SU-DHL-6 (cell line): ENCODE measurements around the gene TSHZ2.

Experiments used
- H2AFZ ChIP-seq: fragments of 200-600 bp; sonication (generic); 2 replicates; pipeline ENCODE4 v1.6.1; 2014; ENCODE audit warnings: low read depth, mild to moderate bottlenecking, moderate library complexity, mixed read lengths, antibody characterized with exemption, low read length; ENCODE audit not compliant: severe bottlenecking
- H3F3A ChIP-seq: fragments of 200-600 bp; shearing (Covaris generic); 2 replicates; pipeline ENCODE4 v1.6.0; 2016; ENCODE audit warnings: antibody characterized with exemption, mild to moderate bottlenecking; ENCODE audit not compliant: insufficient read depth
- H3K27ac ChIP-seq: fragments of 200-600 bp; sonication (generic); 2 replicates; pipeline ENCODE4 v1.5.1; 2016; ENCODE audit warnings: low read depth, mild to moderate bottlenecking, low read length, moderate library complexity, mixed read lengths
- H3K27me3 ChIP-seq: fragments of 200-600 bp; sonication (generic), shearing (Covaris generic); 2 replicates; pipeline ENCODE4 v1.6.0; 2014; ENCODE audit warnings: mild to moderate bottlenecking, low read length
- H3K36me3 ChIP-seq: fragments of 200-600 bp; sonication (generic); 2 replicates; pipeline ENCODE4 v1.6.1; 2014; ENCODE audit warnings: mild to moderate bottlenecking, low read length, mixed read lengths
- H3K4me2 ChIP-seq: fragments of 300-600, 200-600 bp; shearing (Covaris generic), sonication (generic); 2 replicates; pipeline ENCODE4 v1.6.0; 2014; ENCODE audit warnings: low read length, low read depth, mild to moderate bottlenecking; ENCODE audit not compliant: poor library complexity, severe bottlenecking
- H3K4me3 ChIP-seq: fragments of 200-600 bp; sonication (generic); 2 replicates; pipeline ENCODE4 v1.5.1; 2014; ENCODE audit warnings: antibody characterized with exemption, low read length, mild to moderate bottlenecking, mixed read lengths; ENCODE audit not compliant: insufficient read depth, poor library complexity, severe bottlenecking
- H3K79me2 ChIP-seq: fragments of 200-600 bp; sonication (generic); 2 replicates; pipeline ENCODE4 v1.6.1; 2014; ENCODE audit warnings: mild to moderate bottlenecking, low read length, moderate library complexity; ENCODE audit not compliant: insufficient read depth
- H3K9ac ChIP-seq: fragments of 200-600 bp; sonication (generic); 2 replicates; pipeline ENCODE4 v1.7.0; 2014; ENCODE audit warnings: mild to moderate bottlenecking, low read length
- H3K9me2 ChIP-seq: fragments of 200-600 bp; sonication (generic); replicated peaks from 2 replicates; pipeline ENCODE4 v1.6.1; 2014; ENCODE audit warnings: low read length; ENCODE audit not compliant: insufficient read depth
- H3K9me3 ChIP-seq: fragments of 200-600 bp; sonication (generic); 2 replicates; pipeline ENCODE4 v1.6.1; 2014; ENCODE audit warnings: low read length, mixed read lengths; ENCODE audit not compliant: insufficient read depth
- H4K20me1 ChIP-seq: fragments of 200-600 bp; sonication (generic); 2 replicates; pipeline ENCODE4 v1.6.1; 2014; ENCODE audit warnings: low read depth, mild to moderate bottlenecking, antibody characterized with exemption, low read length, moderate library complexity, mixed read lengths
- CTCF ChIP-seq: fragments of 200-600 bp; sonication (generic); IDR thresholded peaks from one replicate; pipeline ENCODE4 v1.5.1; 2017; ENCODE audit warnings: antibody characterized with exemption, mild to moderate bottlenecking, low read length, moderate library complexity; ENCODE audit not compliant: insufficient read depth, poor library complexity, severe bottlenecking
- EZH2phosphoT487 ChIP-seq: fragments of 200-600 bp; sonication (generic), shearing (Covaris generic); conservative IDR thresholded peaks from 2 replicates; pipeline ENCODE4 v1.6.1; 2018; ENCODE audit warnings: mild to moderate bottlenecking, antibody characterized with exemption, low read length, moderate library complexity, mixed read lengths

The TSHZ2 gene

GRCh38 chr20:52924411-52925271 lies 47.5 kb upstream of the TSHZ2 start:
- Histone ChIP-seq H3K9me3 (no peaks in the 10 kb centered on the region), H3K4me2 (no peak overlapping the region), H3K27ac (no peak overlapping the region), H2AFZ (no peak overlapping the region), H3K36me3 (no peaks in the 10 kb centered on the region), H3K27me3 (no peaks in the 10 kb centered on the region), H3F3A (no peaks in the 10 kb centered on the region), H3K9me2 (no peaks in the 10 kb centered on the region), H4K20me1 (no peaks in the 10 kb centered on the region), H3K79me2 (no peaks in the 10 kb centered on the region), H3K9ac (no peak overlapping the region), H3K4me3 (no peak overlapping the region)
- TF ChIP-seq EZH2phosphoT487 (no peak), CTCF (no peak)

- Histone ChIP-seq H3K27me3 (no peaks in the 10 kb centered on the region), H3K4me2 (no peak overlapping the region)
- TF ChIP-seq CTCF: no peak
- TF ChIP-seq EZH2phosphoT487: no peak
Measured at GRCh38 chr20:52926505-52926904, 45.7 kb upstream of the TSHZ2 start.

GRCh38 chr20:52933867-52934266 lies 38.3 kb upstream of the TSHZ2 start:
- no peak overlapping the region for H2AFZ ChIP-seq
- H3F3A ChIP-seq: no peaks in the 10 kb centered on the region
- no peak overlapping the region for H3K27ac ChIP-seq
- no peaks in the 10 kb centered on the region for H3K79me2 ChIP-seq
- no peaks in the 10 kb centered on the region for H3K9me3 ChIP-seq
- no peaks in the 10 kb centered on the region for H3K9me2 ChIP-seq
- no peaks in the 10 kb centered on the region for H3K36me3 ChIP-seq
- no peak overlapping the region for H3K9ac ChIP-seq
- no peak for TF ChIP-seq EZH2phosphoT487
- no peak for TF ChIP-seq CTCF
- no peak overlapping the region for H3K4me3 ChIP-seq
- H3K4me2 ChIP-seq: no peak overlapping the region
- no peaks in the 10 kb centered on the region for H3K27me3 ChIP-seq
- no peaks in the 10 kb centered on the region for H4K20me1 ChIP-seq

More at GRCh38 chr20:52926505-52926904, 45.7 kb upstream of the TSHZ2 start:
- H3K9me2 ChIP-seq: no peaks in the 10 kb centered on the region
- no peaks in the 10 kb centered on the region for H3K79me2 ChIP-seq
- no peak overlapping the region for H2AFZ ChIP-seq
- H3K36me3 ChIP-seq: no peaks in the 10 kb centered on the region
- no peaks in the 10 kb centered on the region for H3F3A ChIP-seq
- no peaks in the 10 kb centered on the region for H3K9me3 ChIP-seq
- H4K20me1 ChIP-seq: no peaks in the 10 kb centered on the region
- no peak overlapping the region for H3K27ac ChIP-seq
- H3K4me3 ChIP-seq: no peak overlapping the region
- H3K9ac ChIP-seq: no peak overlapping the region
